GM21447 (cell line): ENCODE results near the gene ZC3H7B.

Experiments used
- ATAC-seq: cut with Tn5 transposase; IDR thresholded peaks from one replicate; pipeline ENCODE4 v1.9.1; 2021; ENCODE audit not compliant: unreplicated experiment

ZC3H7B gene

GRCh38 chr22:41324821-41325528 is 23.6 kb downstream of the ZC3H7B start:
- no peak for ATAC-seq

DNA sequence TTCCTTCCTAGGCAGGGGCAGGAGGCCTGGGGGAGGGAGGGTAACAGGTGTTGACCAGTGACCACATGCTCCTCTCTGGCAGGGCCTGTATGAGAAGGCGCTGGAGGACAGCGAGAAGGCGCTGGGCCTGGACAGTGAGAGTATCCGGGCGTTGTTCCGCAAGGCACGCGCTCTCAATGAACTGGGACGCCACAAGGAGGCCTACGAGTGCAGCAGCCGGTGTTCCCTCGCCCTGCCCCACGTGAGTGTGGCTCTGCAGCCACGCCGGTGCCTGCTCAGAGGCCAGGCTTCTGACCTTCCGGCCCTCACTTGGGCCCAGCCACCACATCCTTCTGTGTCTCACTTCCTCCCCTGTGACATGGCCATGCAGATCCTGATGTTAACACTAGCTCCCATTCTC is 25.8 kb downstream of the ZC3H7B start:
- ATAC-seq, result no peak

DNA sequence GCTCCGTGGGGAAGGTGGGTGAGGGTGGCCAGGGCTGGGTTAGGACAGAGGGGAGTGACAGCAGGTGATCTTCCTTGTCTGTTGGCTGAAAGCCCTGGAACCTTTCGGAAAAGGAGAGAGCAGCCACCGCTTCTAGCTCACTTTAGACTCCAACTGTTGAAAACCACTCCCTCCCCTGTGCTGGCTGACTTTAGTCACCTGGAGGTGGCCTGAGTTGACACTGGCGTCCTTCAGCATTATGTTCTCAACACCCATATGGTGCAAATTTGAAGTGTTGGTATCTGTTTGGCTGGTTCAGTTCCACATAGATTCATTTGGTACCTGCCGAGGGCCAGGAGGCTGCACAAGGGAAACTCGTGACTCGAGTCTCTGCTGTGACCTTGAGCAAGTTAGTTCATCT is 28.8 kb downstream of the ZC3H7B start:
- no peak for ATAC-seq

DNA sequence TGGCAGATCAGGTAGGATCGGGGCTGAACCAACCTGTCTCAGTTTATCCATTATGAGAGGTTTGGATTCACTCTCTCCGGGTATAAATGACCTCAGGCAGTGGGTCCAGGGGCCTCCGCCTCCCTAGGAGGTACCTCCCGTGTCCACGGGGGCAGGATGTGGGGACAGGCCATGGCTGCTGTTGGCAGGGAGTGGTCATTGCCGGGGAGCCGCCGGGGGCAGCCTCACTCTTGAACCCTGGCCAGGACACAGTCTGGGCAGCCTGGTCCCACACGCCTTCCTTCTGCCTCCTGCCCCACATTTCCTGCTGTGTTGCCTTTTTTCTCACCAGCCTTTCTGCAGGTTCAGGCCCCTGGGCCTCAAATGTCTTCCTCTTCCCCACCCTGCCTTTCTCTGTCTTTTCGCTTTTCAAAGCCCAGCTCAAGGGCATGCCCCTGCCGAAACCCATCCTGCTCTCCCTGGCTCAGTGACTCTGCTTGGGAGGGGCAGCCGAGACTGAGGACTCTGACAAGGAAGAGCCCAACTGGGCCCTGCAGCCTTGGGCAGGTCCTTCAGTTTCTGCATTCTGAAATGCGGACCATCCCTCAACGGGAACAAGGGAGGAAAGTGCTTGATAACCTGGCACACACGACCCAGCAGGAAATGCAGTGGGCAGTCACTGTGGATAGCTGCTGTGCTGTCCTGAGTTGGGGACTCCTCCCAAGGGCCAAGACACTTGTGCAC is 31.1 kb downstream of the ZC3H7B start:
- no peak for ATAC-seq

- no peak for ATAC-seq
These were observed 32.5 kb downstream of the ZC3H7B start for GRCh38 chr22:41333806-41334205.

DNA sequence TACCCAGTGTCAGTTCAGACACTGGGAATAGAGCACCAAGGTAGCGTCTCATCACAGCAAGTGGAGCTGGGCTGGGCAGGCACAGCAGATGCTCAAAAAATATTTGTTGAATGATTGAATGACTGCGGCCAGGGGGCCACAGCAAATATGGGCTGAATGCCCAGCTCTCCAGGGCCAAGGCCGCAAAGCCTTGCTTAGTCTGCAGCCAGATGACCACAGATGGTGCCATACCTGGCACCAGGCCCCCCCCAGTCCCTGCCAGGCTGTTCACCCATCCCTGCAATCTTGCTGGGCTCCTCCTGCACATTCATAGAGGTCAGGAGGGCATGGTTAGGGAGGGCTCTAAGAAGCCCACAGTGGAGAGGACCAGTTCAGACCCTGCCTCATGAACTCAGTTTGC is 32.9 kb downstream of the ZC3H7B start:
- no peak for ATAC-seq

GRCh38 chr22:41334951-41335635 is 33.8 kb downstream of the ZC3H7B start:
- no peak for ATAC-seq

GRCh38 chr22:41338614-41339212 is 37.4 kb downstream of the ZC3H7B start:
- no peak for ATAC-seq

GRCh38 chr22:41339823-41340222 is 38.5 kb downstream of the ZC3H7B start:
- ATAC-seq, result no peak

DNA sequence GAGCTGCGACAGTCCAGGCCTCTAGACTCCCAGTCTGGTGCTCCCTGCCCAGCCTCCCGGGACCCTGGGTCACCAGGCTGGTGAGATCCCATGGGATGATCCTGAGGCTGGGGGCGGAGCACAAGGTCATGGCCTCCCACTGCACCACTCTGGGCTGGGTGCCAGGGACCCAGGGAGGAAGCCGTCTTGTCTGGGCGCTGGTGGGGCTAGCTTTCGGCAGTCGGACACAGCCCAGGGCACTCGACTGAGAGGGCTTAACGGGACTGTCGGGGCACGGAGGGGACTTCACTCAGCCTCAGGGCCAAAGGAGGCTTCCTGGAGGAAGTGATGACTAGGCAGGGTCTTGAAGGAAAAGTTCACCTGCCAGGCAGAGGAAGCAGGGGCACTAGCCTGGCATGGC is 39.0 kb downstream of the ZC3H7B start:
- no peak for ATAC-seq

GRCh38 chr22:41341012-41341411 is 39.7 kb downstream of the ZC3H7B start:
- ATAC-seq, result no peak

- ATAC-seq, result no peak
These were observed 40.7 kb downstream of the ZC3H7B start for GRCh38 chr22:41341990-41342389.

GRCh38 chr22:41343300-41343699 is 42.0 kb downstream of the ZC3H7B start:
- ATAC-seq, result no peak

DNA sequence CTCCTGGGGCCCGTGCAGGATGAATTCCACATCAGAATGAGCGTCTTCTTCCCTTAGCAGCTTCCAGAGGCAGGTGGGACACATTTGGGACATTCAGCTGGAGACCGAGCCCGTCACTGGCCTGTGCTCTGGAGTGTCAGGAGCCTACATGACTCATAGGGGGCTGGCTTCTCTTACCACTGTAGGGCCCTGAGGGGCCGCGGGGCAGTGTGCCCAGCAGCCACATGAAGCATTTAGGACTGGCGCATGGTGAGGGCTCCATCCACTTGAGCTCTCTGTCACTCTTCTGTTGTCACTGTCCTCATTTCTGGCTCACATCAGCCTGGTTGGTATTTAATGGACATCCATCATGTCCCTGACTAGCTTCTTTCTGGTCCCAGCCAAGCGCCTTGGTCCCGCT is 42.4 kb downstream of the ZC3H7B start:
- ATAC-seq, result no peak

DNA sequence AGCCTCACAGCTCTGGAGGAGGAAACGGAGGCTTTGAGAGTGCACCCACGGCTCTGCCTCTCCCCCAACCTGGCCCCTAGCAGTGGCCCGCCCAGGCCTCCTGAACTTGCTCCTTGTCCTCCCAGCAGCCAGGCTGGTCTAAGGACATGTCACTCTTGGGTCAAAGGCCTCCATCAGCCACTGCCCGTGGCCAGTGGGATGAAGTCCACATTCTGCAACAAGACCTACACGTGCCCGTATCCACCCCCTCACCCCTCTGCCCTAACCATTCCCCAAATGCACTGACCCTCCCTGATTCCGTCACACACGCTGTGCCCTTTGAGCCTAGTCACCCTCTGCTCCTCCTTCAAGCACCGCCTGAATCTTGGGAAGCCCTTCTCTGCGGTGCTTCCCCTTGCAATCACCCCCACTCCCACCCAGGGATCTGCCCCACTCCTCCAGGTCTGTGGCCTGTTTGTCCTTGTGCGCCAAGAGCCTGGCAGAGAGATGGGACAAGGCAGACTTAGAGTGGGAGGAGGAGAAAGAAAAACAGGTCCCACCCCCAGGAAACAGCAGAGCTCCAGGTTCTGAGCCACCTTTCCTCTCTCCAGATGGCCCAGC is 43.0 kb downstream of the ZC3H7B start:
- ATAC-seq, result no peak

DNA sequence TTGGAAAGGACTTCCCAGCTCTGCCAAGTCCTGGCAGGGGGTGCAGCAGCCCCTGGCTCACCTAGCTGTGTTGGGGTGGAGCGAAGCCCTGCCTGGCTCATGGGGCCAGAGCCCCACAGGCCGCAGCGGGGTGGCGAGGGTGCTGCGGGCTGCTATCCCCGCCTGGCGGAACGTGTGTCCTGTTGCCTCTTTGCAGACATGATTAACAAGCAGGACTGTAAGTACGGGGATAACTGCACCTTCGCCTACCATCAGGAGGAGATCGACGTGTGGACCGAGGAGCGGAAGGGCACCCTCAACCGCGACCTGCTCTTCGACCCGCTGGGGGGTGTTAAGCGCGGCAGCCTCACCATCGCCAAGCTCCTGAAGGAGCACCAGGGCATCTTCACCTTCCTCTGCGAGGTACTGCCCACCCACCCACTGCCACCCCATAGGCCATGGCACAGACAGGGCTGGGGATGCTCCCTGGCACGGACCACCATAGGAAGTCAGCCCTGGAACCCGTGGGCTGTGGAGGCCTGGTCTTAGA is 44.5 kb downstream of the ZC3H7B start:
- ATAC-seq, result no peak

DNA sequence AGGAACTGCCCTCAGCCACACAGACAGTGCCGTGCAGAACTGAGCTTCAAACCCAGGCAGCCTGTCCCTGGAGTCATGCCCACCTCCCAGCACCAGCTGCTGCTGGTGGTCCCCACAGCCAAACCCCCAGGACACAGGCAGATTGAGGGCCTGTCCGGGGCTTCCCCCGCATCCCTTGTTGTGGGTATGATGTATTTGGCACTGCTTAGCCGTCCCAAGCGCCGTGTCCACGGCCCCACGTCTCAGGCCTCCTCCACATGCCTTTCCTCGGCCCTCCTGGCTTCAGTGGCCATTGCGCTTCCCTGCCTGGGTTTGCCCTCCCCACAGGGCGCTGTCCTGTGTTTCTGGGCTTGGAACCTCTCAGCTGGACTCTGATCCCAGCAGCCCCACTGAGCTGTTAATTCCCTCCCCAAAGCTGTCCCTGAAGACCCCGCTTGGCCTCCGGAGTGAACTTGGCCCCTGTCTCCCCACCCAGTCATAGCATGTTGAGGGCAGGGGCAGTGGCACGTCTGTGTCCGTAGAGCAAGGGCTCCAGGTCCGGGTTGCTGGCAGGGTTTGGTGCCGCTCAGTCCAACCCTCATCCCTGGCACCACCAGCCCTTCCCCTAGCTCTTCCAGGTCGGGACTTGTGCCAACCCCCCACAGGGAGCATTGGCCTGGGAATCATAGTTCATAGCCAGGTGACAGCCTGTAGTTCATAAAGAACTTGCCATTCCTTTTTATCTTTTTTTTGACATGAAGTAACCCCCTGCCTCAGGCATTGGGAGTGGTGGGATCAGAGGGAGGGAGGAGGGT is 45.9 kb downstream of the ZC3H7B start:
- ATAC-seq, result no peak

GRCh38 chr22:41348964-41349484 is 47.7 kb downstream of the ZC3H7B start:
- ATAC-seq, result no peak

GRCh38 chr22:41350087-41350486 is 48.8 kb downstream of the ZC3H7B start:
- ATAC-seq, result no peak

DNA sequence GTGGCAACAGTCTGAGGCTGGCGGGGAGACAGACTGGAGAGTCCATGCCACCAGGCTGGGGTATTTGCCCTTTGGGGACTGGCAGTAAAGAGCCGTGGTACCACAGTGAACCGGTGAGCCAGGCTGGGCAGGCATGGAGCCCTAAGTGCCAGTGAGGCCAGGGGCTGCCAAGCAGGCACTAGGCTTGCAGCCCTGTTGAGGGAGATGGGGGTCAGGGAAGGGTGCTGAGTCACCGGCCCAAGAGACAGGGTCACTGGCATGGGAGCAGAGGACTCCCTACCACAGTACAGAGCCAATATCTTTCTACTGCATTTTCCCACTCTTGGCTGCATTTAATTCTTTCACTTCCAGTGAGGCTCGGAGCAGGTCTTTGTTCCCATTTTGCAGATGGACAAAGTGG is 49.7 kb downstream of the ZC3H7B start:
- ATAC-seq, result no peak
